ENCODE data around the gene LNX2.

Gene LNX2

GRCh38 chr13:27625839-27626238 lies 5.5 kb upstream of the LNX2 start:
- DNase-seq (ENCODE audit: low spot score): no peak
- Histone ChIP-seq H3K4me1 (ENCODE audit: insufficient read depth, poor library complexity, severe bottlenecking) (peaks cover 9% of the 10 kb centered on the region), H3K4me3 (ENCODE audit: severe bottlenecking) (no peak overlapping the region), H3K27me3 (ENCODE audit: insufficient read depth, poor library complexity, severe bottlenecking) (no peaks in the 10 kb centered on the region), H3K27ac (ENCODE audit: poor library complexity, severe bottlenecking) (no peak overlapping the region), H3K36me3 (ENCODE audit: low read depth) (peaks cover 59% of the 10 kb centered on the region), H3K9me3 (ENCODE audit: severe bottlenecking) (no peaks in the 10 kb centered on the region)
- no peak for ATAC-seq (ENCODE audit: low read depth)
- TF ChIP-seq CTCF (IDR thresholded peaks at IDR 0.05; ENCODE audit: poor library complexity, severe bottlenecking): no peak

- Histone ChIP-seq H3K36me3 (ENCODE audit: low read depth) (peaks cover 47% of the 10 kb centered on the region), H3K27me3 (ENCODE audit: insufficient read depth, poor library complexity, severe bottlenecking) (no peaks in the 10 kb centered on the region), H3K27ac (ENCODE audit: poor library complexity, severe bottlenecking) (no peak overlapping the region), H3K9me3 (ENCODE audit: severe bottlenecking) (no peaks in the 10 kb centered on the region), H3K4me3 (ENCODE audit: severe bottlenecking) (no peak overlapping the region), H3K4me1 (ENCODE audit: insufficient read depth, poor library complexity, severe bottlenecking) (peaks cover 9% of the 10 kb centered on the region)
- DNase-seq (ENCODE audit: low spot score) (no peak), ATAC-seq (ENCODE audit: low read depth) (no peak)
- no peak for TF ChIP-seq CTCF (IDR thresholded peaks at IDR 0.05; ENCODE audit: poor library complexity, severe bottlenecking)
Observed at GRCh38 chr13:27624071-27624470, 3.7 kb upstream of the LNX2 start.

GRCh38 chr13:27622881-27623280 lies 2.6 kb upstream of the LNX2 start:
- peaks cover 16% of the 10 kb centered on the region for H3K4me1 ChIP-seq (ENCODE audit: insufficient read depth, poor library complexity, severe bottlenecking)
- no peak for TF ChIP-seq CTCF (IDR thresholded peaks at IDR 0.05; ENCODE audit: poor library complexity, severe bottlenecking)
- no peaks in the 10 kb centered on the region for H3K9me3 ChIP-seq (ENCODE audit: severe bottlenecking)
- DNase-seq (ENCODE audit: low spot score) (no peak), ATAC-seq (ENCODE audit: low read depth) (no peak)
- peak overlapping the region; percentile 90 for H3K27ac ChIP-seq (ENCODE audit: poor library complexity, severe bottlenecking)
- peaks cover 38% of the 10 kb centered on the region for H3K36me3 ChIP-seq (ENCODE audit: low read depth)
- H3K27me3 ChIP-seq (ENCODE audit: insufficient read depth, poor library complexity, severe bottlenecking): no peaks in the 10 kb centered on the region
- H3K4me3 ChIP-seq (ENCODE audit: severe bottlenecking): no peak overlapping the region

GRCh38 chr13:27622102-27622820 lies 1.9 kb upstream of the LNX2 start:
- H3K9me3 ChIP-seq (ENCODE audit: severe bottlenecking): no peaks in the 10 kb centered on the region
- peak overlapping the region; percentile 90 for H3K27ac ChIP-seq (ENCODE audit: poor library complexity, severe bottlenecking)
- no peaks in the 10 kb centered on the region for H3K27me3 ChIP-seq (ENCODE audit: insufficient read depth, poor library complexity, severe bottlenecking)
- peak overlapping the region; percentile 66 for H3K4me3 ChIP-seq (ENCODE audit: severe bottlenecking)
- ATAC-seq (ENCODE audit: low read depth): no peak
- peaks cover 38% of the 10 kb centered on the region for H3K36me3 ChIP-seq (ENCODE audit: low read depth)
- DNase-seq (ENCODE audit: low spot score): no peak
- no peak for TF ChIP-seq CTCF (IDR thresholded peaks at IDR 0.05; ENCODE audit: poor library complexity, severe bottlenecking)
- H3K4me1 ChIP-seq (ENCODE audit: insufficient read depth, poor library complexity, severe bottlenecking): peaks cover 22% of the 10 kb centered on the region

- peak within 1 kb of the TSS; percentile 90 for H3K27ac ChIP-seq (ENCODE audit: poor library complexity, severe bottlenecking)
- ATAC-seq (ENCODE audit: low read depth) (peak; percentile 54), DNase-seq (ENCODE audit: low spot score) (peak; percentile 87)
- TF ChIP-seq CTCF (IDR thresholded peaks at IDR 0.05; ENCODE audit: poor library complexity, severe bottlenecking): no peak
- H3K4me3 ChIP-seq (ENCODE audit: severe bottlenecking): peak within 1 kb of the TSS; percentile 66
- H3K36me3 ChIP-seq (ENCODE audit: low read depth): peaks cover 38% of the 10 kb centered on the region
- H3K4me1 ChIP-seq (ENCODE audit: insufficient read depth, poor library complexity, severe bottlenecking): peaks cover 22% of the 10 kb centered on the region
- H3K27me3 ChIP-seq (ENCODE audit: insufficient read depth, poor library complexity, severe bottlenecking): no peaks in the 10 kb centered on the region
- H3K9me3 ChIP-seq (ENCODE audit: severe bottlenecking): no peaks in the 10 kb centered on the region
Observed at GRCh38 chr13:27621366-27622101, 1.2 kb upstream of the LNX2 start, which contains the start of gene POLR1D. Gene POLR1D (plus strand): TSS chr13:27621892. CDS start chr13:27621984, 92 bp downstream.

Measured in RWPE2 (cell line).